ENCODE measurements around the gene DBX1. TPM values are rescaled to one million over a fixed set of nuclear protein-coding genes. Genes with fewer than 3 reads are reported as not detected.

DBX1 gene
- total and polyA plus RNA-seq, 2 experiments from 2014 or later = not detected

DNA sequence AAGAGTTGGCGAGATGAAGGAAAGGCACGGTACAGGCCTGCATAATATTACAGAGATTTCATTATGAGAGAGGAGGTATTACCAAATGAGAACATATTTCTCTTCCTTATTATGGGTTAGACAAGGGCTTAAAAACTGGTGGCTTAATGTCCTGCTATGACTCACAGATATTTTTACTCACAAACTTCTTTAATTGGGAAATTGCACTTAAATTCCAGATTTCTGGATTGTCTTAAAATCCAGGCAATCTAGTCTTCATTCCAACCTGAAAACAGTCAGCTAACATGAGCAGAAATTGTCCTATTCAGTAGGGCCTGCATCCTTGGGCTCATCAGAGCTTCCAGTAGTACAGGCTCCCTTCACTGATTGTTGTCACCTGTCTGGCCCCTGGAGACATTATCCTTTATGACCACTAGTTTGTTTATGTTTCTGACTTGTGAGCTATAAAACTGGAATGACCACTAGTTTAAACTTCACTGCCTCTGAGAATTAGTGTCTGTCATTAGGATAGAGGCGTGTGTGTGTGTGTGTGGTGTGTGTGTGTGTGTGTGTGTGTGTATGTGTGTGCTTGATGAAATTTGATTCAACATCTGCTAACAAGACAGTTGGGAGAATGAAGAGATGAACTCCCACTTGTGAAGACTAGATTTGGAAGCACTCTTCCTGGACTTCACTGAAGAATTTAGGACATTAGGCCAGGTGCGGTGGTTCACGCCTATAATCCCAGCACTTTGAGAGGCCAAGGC is 25.1 kb downstream of the DBX1 start:
- H3K9me3 Mint-ChIP-seq = no peaks in the 10 kb centered on the region; the same call in 2 of the 3 replicates
- Histone ChIP-seq H3K4me3 (no peak overlapping the region), H3K36me3 (ENCODE audit: insufficient read depth) (no peaks in the 10 kb centered on the region), H3K27me3 (ENCODE audit: insufficient read depth) (peaks cover 40% of the 10 kb centered on the region), H3K27ac (ENCODE audit: low read depth) (no peak overlapping the region), H3K4me1 (ENCODE audit: insufficient read depth) (no peaks in the 10 kb centered on the region; the same call in 1 of the 2 replicates), H3F3A (replicated peaks; ENCODE audit: low read depth) (no peaks in the 10 kb centered on the region), H4K20me1 (replicated peaks; ENCODE audit: insufficient read depth) (no peaks in the 10 kb centered on the region), H3K4me2 (no peak overlapping the region), H3K79me2 (replicated peaks; ENCODE audit: insufficient read depth) (no peaks in the 10 kb centered on the region), H2AFZ (no peak overlapping the region), H3K9me2 (ENCODE audit: insufficient read depth) (no peaks in the 10 kb centered on the region)
- no peaks in the 10 kb centered on the region for H3K36me3 Mint-ChIP-seq (ENCODE audit: low read depth)
- H3K4me3 Mint-ChIP-seq = no peak overlapping the region
- no peak for DNase-seq (ENCODE audit: low spot score)
- peaks cover 7% of the 10 kb centered on the region; the same call in 2 of the 3 replicates for H3K4me1 Mint-ChIP-seq
- peaks cover 17% of the 10 kb centered on the region for H3K27me3 Mint-ChIP-seq (ENCODE audit: insufficient read depth, low read depth, poor library complexity)
- no peak for ATAC-seq
- H3K27ac Mint-ChIP-seq = no peak overlapping the region
- TF ChIP-seq, protein P1, sequence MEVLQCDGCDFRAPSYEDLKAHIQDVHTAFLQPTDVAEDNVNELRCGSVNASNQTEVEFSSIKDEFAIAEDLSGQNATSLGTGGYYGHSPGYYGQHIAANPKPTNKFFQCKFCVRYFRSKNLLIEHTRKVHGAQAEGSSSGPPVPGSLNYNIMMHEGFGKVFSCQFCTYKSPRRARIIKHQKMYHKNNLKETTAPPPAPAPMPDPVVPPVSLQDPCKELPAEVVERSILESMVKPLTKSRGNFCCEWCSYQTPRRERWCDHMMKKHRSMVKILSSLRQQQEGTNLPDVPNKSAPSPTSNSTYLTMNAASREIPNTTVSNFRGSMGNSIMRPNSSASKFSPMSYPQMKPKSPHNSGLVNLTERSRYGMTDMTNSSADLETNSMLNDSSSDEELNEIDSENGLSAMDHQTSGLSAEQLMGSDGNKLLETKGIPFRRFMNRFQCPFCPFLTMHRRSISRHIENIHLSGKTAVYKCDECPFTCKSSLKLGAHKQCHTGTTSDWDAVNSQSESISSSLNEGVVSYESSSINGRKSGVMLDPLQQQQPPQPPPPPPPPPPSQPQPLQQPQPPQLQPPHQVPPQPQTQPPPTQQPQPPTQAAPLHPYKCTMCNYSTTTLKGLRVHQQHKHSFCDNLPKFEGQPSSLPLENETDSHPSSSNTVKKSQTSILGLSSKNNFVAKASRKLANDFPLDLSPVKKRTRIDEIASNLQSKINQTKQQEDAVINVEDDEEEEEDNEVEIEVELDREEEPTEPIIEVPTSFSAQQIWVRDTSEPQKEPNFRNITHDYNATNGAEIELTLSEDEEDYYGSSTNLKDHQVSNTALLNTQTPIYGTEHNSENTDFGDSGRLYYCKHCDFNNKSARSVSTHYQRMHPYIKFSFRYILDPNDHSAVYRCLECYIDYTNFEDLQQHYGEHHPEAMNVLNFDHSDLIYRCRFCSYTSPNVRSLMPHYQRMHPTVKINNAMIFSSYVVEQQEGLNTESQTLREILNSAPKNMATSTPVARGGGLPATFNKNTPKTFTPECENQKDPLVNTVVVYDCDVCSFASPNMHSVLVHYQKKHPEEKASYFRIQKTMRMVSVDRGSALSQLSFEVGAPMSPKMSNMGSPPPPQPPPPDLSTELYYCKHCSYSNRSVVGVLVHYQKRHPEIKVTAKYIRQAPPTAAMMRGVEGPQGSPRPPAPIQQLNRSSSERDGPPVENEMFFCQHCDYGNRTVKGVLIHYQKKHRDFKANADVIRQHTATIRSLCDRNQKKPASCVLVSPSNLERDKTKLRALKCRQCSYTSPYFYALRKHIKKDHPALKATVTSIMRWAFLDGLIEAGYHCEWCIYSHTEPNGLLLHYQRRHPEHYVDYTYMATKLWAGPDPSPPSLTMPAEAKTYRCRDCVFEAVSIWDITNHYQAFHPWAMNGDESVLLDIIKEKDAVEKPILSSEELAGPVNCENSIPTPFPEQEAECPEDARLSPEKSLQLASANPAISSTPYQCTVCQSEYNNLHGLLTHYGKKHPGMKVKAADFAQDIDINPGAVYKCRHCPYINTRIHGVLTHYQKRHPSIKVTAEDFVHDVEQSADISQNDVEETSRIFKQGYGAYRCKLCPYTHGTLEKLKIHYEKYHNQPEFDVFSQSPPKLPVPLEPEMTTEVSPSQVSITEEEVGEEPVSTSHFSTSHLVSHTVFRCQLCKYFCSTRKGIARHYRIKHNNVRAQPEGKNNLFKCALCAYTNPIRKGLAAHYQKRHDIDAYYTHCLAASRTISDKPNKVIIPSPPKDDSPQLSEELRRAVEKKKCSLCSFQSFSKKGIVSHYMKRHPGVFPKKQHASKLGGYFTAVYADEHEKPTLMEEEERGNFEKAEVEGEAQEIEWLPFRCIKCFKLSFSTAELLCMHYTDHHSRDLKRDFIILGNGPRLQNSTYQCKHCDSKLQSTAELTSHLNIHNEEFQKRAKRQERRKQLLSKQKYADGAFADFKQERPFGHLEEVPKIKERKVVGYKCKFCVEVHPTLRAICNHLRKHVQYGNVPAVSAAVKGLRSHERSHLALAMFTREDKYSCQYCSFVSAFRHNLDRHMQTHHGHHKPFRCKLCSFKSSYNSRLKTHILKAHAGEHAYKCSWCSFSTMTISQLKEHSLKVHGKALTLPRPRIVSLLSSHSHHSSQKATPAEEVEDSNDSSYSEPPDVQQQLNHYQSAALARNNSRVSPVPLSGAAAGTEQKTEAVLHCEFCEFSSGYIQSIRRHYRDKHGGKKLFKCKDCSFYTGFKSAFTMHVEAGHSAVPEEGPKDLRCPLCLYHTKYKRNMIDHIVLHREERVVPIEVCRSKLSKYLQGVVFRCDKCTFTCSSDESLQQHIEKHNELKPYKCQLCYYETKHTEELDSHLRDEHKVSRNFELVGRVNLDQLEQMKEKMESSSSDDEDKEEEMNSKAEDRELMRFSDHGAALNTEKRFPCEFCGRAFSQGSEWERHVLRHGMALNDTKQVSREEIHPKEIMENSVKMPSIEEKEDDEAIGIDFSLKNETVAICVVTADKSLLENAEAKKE (CRISPR knock-in tag; IDR thresholded peaks at IDR 0.05) = no peak
- TF ChIP-seq ZNF114 (CRISPR knock-in tag; IDR thresholded peaks at IDR 0.05) = no peak
- TF ChIP-seq POLR2AphosphoS5 (IDR thresholded peaks at IDR 0.05; ENCODE audit: low read depth) = no peak
- TF ChIP-seq EZH2phosphoT487 (IDR thresholded peaks at IDR 0.05; ENCODE audit: unreplicated experiment) = no peak
- TF ChIP-seq, protein P2, sequence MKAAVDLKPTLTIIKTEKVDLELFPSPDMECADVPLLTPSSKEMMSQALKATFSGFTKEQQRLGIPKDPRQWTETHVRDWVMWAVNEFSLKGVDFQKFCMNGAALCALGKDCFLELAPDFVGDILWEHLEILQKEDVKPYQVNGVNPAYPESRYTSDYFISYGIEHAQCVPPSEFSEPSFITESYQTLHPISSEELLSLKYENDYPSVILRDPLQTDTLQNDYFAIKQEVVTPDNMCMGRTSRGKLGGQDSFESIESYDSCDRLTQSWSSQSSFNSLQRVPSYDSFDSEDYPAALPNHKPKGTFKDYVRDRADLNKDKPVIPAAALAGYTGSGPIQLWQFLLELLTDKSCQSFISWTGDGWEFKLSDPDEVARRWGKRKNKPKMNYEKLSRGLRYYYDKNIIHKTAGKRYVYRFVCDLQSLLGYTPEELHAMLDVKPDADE (IDR thresholded peaks at IDR 0.05) = no peak
- TF ChIP-seq EZH2 (IDR thresholded peaks at IDR 0.05; ENCODE audit: low read depth, unreplicated experiment) = no peak
- no peak for TF ChIP-seq NANOG (IDR thresholded peaks at IDR 0.05; ENCODE audit: borderline replicate concordance)
- no peak for TF ChIP-seq ZNF331 (CRISPR knock-in tag; IDR thresholded peaks at IDR 0.05; ENCODE audit: low read depth)
- TF ChIP-seq, protein P3, sequence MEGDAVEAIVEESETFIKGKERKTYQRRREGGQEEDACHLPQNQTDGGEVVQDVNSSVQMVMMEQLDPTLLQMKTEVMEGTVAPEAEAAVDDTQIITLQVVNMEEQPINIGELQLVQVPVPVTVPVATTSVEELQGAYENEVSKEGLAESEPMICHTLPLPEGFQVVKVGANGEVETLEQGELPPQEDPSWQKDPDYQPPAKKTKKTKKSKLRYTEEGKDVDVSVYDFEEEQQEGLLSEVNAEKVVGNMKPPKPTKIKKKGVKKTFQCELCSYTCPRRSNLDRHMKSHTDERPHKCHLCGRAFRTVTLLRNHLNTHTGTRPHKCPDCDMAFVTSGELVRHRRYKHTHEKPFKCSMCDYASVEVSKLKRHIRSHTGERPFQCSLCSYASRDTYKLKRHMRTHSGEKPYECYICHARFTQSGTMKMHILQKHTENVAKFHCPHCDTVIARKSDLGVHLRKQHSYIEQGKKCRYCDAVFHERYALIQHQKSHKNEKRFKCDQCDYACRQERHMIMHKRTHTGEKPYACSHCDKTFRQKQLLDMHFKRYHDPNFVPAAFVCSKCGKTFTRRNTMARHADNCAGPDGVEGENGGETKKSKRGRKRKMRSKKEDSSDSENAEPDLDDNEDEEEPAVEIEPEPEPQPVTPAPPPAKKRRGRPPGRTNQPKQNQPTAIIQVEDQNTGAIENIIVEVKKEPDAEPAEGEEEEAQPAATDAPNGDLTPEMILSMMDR (conservative IDR thresholded peaks at IDR 0.05; ENCODE audit: low read depth in 2 of 2) = no peak
